Brain microvascular endothelial cell (primary cell): ENCODE data around the gene KLHL41.

Source experiments
- DNase-seq: peaks from one replicate; pipeline ENCODE4 v3.0.0-alpha.2; 2020
- H3K27ac ChIP-seq: fragments of 250-450 bp; sonication (Bioruptor Pico); 2 replicates; pipeline ENCODE4 v1.5.1; 2020; ENCODE audit warnings: mild to moderate bottlenecking, moderate library complexity
- H3K27me3 ChIP-seq: fragments of 250-450 bp; sonication (Bioruptor Pico); replicated peaks from 2 replicates; pipeline ENCODE4 v1.5.1; 2020; ENCODE audit warnings: mild to moderate bottlenecking
- H3K36me3 ChIP-seq: fragments of 250-450 bp; sonication (Bioruptor Pico); replicated peaks from 2 replicates; pipeline ENCODE4 v1.5.1; 2020; ENCODE audit warnings: mild to moderate bottlenecking
- H3K4me3 ChIP-seq: 2 replicates; pipeline ENCODE4 v1.5.1; 2011; ENCODE audit warnings: low read depth, mild to moderate bottlenecking, control low read depth, low read length, moderate library complexity
- CTCF ChIP-seq: IDR thresholded peaks from 2 replicates; pipeline ENCODE4 v1.5.1; 2011; ENCODE audit warnings: low read depth, mild to moderate bottlenecking, moderate library complexity, low read length, control low read depth, inconsistent platforms; ENCODE audit errors: missing control alignments
- in situ Hi-C: cut with HindIII; loops from 2 replicates; pipeline ENCODE4 v1.10.0; 2017; ENCODE audit warnings: low sequenced_read_pairs, low pct_ligation_motif_present

The KLHL41 gene

GRCh38 chr2:169479257-169480078 is 30.0 kb upstream of the KLHL41 start, which contains the start of gene BBS5:
TSS of gene BBS5 (plus strand) at chr2:169479494. CDS start at chr2:169479554, 60 bp downstream.
- Histone ChIP-seq H3K27ac (peak within 1 kb of the TSS; percentile 13), H3K4me3 (peak within 1 kb of the TSS; percentile 71), H3K36me3 (no peaks in the 10 kb centered on the region), H3K27me3 (no peaks in the 10 kb centered on the region)
- peak; percentile 71 for TF ChIP-seq CTCF
- in situ Hi-C loops: no loop called here
- peak; percentile 83 for DNase-seq

DNA sequence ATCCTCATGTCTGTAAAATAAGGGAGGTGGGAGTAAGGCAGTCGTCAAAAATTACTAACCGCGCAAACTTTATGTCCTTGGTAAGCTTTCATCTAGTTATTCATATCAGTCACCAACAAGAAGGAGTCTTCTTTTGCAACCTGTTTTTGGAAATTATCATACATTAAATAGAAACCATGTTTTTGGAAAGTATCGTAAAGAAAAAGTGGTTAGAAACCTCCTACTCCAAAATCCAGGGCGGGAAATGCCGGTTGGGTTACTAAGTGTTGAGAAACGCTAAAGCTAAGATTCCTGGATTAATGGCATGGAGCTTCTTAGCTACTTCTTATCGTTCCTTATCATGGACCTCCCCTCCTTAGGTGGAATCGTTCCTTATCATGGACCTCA is 29.4 kb upstream of the KLHL41 start:
- TF ChIP-seq CTCF: no peak
- Histone ChIP-seq H3K27me3 (no peaks in the 10 kb centered on the region), H3K27ac (no peak overlapping the region), H3K4me3 (peak overlapping the region; percentile 71), H3K36me3 (no peaks in the 10 kb centered on the region)
- no peak for DNase-seq
- in situ Hi-C loops: no loop called here

GRCh38 chr2:169485650-169486138 is 23.8 kb upstream of the KLHL41 start:
- Histone ChIP-seq H3K36me3 (no peaks in the 10 kb centered on the region), H3K27ac (no peak overlapping the region), H3K4me3 (no peak overlapping the region), H3K27me3 (no peaks in the 10 kb centered on the region)
- in situ Hi-C loops: no loop called here
- TF ChIP-seq CTCF: no peak
- DNase-seq: no peak

DNA sequence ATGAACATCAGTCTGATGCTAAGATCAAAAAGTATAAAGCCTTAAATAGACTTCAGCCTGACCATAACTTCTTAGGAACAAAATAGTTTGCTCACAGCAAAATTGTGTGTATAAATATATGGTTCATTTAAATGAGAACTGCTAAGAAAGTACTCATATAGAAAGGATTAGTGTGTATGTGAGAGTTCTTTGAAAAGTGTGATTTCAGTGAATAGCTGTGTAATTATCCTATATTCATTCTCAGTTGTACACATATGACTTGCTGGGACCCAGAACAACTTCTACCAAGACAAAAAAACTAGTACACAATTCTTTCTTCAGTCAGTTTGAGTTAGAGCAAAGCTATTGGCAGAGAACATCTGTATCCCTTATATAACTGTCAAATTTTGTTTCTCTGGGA is 23.0 kb upstream of the KLHL41 start:
- TF ChIP-seq CTCF: no peak
- in situ Hi-C loops: no loop called here
- Histone ChIP-seq H3K27ac (no peak overlapping the region), H3K4me3 (no peak overlapping the region), H3K36me3 (no peaks in the 10 kb centered on the region), H3K27me3 (no peaks in the 10 kb centered on the region)
- no peak for DNase-seq

GRCh38 chr2:169490834-169491233 is 18.7 kb upstream of the KLHL41 start:
- Histone ChIP-seq H3K27ac (no peak overlapping the region), H3K4me3 (no peak overlapping the region), H3K27me3 (no peaks in the 10 kb centered on the region), H3K36me3 (no peaks in the 10 kb centered on the region)
- DNase-seq: no peak
- in situ Hi-C loops: no loop called here
- TF ChIP-seq CTCF: no peak
